K562 (cell line): ENCODE measurements around the gene ZCCHC3. TPM values are rescaled to one million over a fixed set of nuclear protein-coding genes. Genes with fewer than 3 reads are reported as not detected.
A peak's percentile ranks its signal among the peaks of the same experiment; 100 is the strongest.

Experiments used
- ADNP ChIP-seq: fragments of 200-800 bp; sonication (Bioruptor generic); IDR thresholded peaks from 2 replicates; pipeline ENCODE4 v1.6.1; 2016; ENCODE audit warnings: missing genetic modification characterization, missing compliant biosample characterization
- BCOR ChIP-seq: fragments of 450-650 bp; IDR thresholded peaks from 2 replicates; pipeline ENCODE4 v1.6.1; 2016
- HNRNPL ChIP-seq: fragments of 200-400 bp; formaldehyde crosslinking; IDR thresholded peaks from 2 replicates; pipeline ENCODE4 v1.6.1; 2017; ENCODE audit warnings: low read depth, mild to moderate bottlenecking, low read length
- RCOR1 ChIP-seq, 2 experiments: IDR thresholded peaks; 2 replicates each; pipeline ENCODE4 v1.6.1; 2012; ENCODE audit warnings: low read depth in 2 of 2, low read length in 2 of 2, borderline replicate concordance in 1 of 2, improper control_type of control experiment in 1 of 2
- SMARCE1 ChIP-seq: fragments of 450-650 bp; IDR thresholded peaks from 2 replicates; pipeline ENCODE4 v1.7.1; 2016; ENCODE audit warnings: mild to moderate bottlenecking
- SP2 ChIP-seq: IDR thresholded peaks from 2 replicates; pipeline ENCODE4 v1.6.1; 2011; ENCODE audit warnings: mild to moderate bottlenecking, low read depth, low read length, moderate library complexity; ENCODE audit not compliant: poor library complexity, severe bottlenecking; ENCODE audit errors: extremely low read depth
- TEAD1 ChIP-seq, 2 experiments: fragments of 450-650 bp in 1 of 2; sonication (generic) in 1 of 2; formaldehyde crosslinking; IDR thresholded peaks; 2 replicates each; pipeline versions ENCODE4 v1.4.0 to v1.8.0; 2020 to 2022; ENCODE audit warnings: mild to moderate bottlenecking in 2 of 2, missing genetic modification reagents in 1 of 2
- ZBTB17 ChIP-seq: fragments of 450-650 bp; formaldehyde crosslinking; IDR thresholded peaks from 2 replicates; pipeline ENCODE4 v1.4.0; 2020; ENCODE audit warnings: mild to moderate bottlenecking
- ZNF12 ChIP-seq: sonication (generic); formaldehyde crosslinking; IDR thresholded peaks from 2 replicates; pipeline ENCODE4 v1.4.0; 2020; ENCODE audit warnings: mild to moderate bottlenecking, missing genetic modification reagents
- ZNF165 ChIP-seq: fragments of 250-450 bp; sonication (Bioruptor Pico); IDR thresholded peaks from 2 replicates; pipeline ENCODE4 v1.4.0; 2020; ENCODE audit warnings: borderline replicate concordance
- ZNF583 ChIP-seq: fragments of 250-450 bp; sonication (Bioruptor Pico); IDR thresholded peaks from 2 replicates; pipeline ENCODE4 v1.4.0; 2020
- ZSCAN29 ChIP-seq: fragments of 450-650 bp; IDR thresholded peaks from 2 replicates; pipeline ENCODE4 v1.6.1; 2017
- polyA plus RNA-seq, 8 experiments: library from polyadenylated mRNA; depleted of rRNA in 4 of 8; stranded (reverse) in 5 of 8; unstranded in 3 of 8; fragments of >200 nt; fragmentation: Nextera tagmentation in 2 of 8; fragmentation: Illumina TruSeq in 1 of 8; extraction: Ambion mirVana in 2 of 8; extraction: Trizol in 1 of 8; gene quantifications; 2 replicates each; pipeline versions ENCODE4 v1.2.1 to v1.2.3, GENCODE V29; 2011 to 2014; ENCODE audit warnings: inconsistent platforms in 1 of 8, missing spikeins in 1 of 8
- total RNA-seq, 7 experiments: library from RNA; depleted of rRNA in 6 of 7; stranded (reverse); fragments of >200 nt in 6 of 7; fragmentation: Illumina TruSeq in 2 of 7; extraction: Trizol in 2 of 7; gene quantifications; 2 replicates each; pipeline versions ENCODE4 v1.2.1 to v1.2.3, GENCODE V29; 2011 to 2021; ENCODE audit warnings: low replicate concordance in 1 of 7
- TF ChIP-seq, protein P1 (sequence below), 2 experiments: IDR thresholded peaks; 2 replicates each; pipeline ENCODE4 v1.6.1; 2011; ENCODE audit warnings: borderline replicate concordance in 1 of 2, control low read depth in 1 of 2, low read depth in 1 of 2, low read length in 1 of 2, mild to moderate bottlenecking in 1 of 2, mixed read lengths in 1 of 2, moderate library complexity in 1 of 2; ENCODE audit not compliant: insufficient read depth in 1 of 2, insufficient read length in 1 of 2, poor library complexity in 1 of 2, severe bottlenecking in 1 of 2; ENCODE audit errors: extremely low read depth in 1 of 2
- TF ChIP-seq, protein P2 (sequence below): fragments of 250-450 bp; sonication (Bioruptor Pico); IDR thresholded peaks from 2 replicates; pipeline ENCODE4 v1.5.0; 2021
- TF ChIP-seq, protein P3 (sequence below): fragments of 250-450 bp; sonication (Bioruptor Pico); IDR thresholded peaks from 2 replicates; pipeline ENCODE4 v1.5.0; 2022; ENCODE audit warnings: mild to moderate bottlenecking
- TF ChIP-seq, protein P4 (sequence below): fragments of 250-450 bp; sonication (Bioruptor Pico); IDR thresholded peaks from 2 replicates; pipeline ENCODE4 v1.5.0; 2021; ENCODE audit warnings: mild to moderate bottlenecking, moderate library complexity
- TF ChIP-seq, protein P5 (sequence below): sonication (generic); formaldehyde crosslinking; IDR thresholded peaks from 2 replicates; pipeline ENCODE4 v1.5.0; 2020; ENCODE audit warnings: missing genetic modification reagents

Gene ZCCHC3
- total and polyA plus RNA-seq, 9 of the 15 experiments (the other 6 are each of a cell fraction or from before 2014, with no cell fraction given): 2.8 to 23.3 (median 16.5) TPM

DNA sequence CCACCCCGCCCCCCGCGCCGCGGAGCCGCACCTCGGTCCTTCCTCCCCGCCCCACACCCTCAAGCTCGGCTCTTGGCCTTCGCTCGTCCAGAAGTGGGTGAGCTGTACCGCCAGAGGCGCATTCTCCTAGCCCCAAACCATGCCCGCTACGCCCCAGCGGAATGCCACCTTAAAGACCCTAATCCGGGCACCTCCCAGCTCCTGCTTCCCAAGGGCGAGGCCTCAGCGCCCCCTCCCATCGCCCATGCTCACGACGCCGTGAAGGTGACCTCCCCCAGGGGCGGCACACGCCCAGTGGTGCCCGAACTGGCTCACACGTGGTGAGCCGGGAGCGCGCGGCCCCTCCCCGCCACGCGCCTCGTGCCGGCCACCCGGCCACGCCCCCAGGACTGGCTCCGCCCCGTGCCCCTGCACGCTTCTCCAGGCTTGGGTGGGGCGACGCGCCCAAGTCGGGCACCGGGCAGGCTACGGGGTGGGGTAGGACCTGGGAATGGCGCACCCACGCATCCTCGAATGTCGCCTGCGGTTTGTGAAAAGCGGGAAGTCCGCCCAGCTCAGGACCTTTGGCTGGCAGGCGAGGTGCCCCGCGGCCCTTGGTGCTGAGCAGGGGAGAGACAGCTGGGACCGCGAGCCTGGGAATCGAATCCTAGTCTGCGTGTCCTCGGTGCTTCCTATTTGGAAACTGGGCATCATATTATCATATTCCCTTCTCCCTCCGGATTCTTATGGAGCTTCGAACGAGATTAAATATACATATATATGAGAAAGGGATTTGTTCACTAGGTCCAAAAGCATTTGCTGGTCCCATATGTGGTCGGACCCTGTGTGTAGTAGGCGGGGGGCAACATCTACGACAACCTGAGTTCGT, 27.0 kb downstream of the ZCCHC3 start (continued):
- TF ChIP-seq HNRNPL (peak; percentile 97), ZSCAN29 (peak; percentile 25; the same call in 1 of the 2 replicates), ZNF165 (CRISPR knock-in tag) (no peak), SMARCE1 (no peak), BCOR (no peak), ZNF12 (CRISPR knock-in tag) (no peak), ZBTB17 (CRISPR knock-in tag) (no peak), RCOR1 (IDR thresholded peaks at IDR 0.05; ENCODE audit: borderline replicate concordance in 1 of 2, low read depth in 2 of 2, low read length in 2 of 2) (no peak), ZNF583 (CRISPR knock-in tag) (no peak), SP2 (no peak), ADNP (tag) (no peak), TEAD1 (CRISPR knock-in tag; IDR thresholded peaks at IDR 0.05) (peak in 1 of 2 experiments; percentile 84; a peak in 1 of 4 replicates)
- TF ChIP-seq, protein P1, sequence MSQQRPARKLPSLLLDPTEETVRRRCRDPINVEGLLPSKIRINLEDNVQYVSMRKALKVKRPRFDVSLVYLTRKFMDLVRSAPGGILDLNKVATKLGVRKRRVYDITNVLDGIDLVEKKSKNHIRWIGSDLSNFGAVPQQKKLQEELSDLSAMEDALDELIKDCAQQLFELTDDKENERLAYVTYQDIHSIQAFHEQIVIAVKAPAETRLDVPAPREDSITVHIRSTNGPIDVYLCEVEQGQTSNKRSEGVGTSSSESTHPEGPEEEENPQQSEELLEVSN (IDR thresholded peaks at IDR 0.05; ENCODE audit: borderline replicate concordance in 1 of 2, extremely low read depth in 1 of 2, insufficient read depth in 1 of 2, insufficient read length in 1 of 2, low read depth in 1 of 2, low read length in 1 of 2, poor library complexity in 1 of 2, severe bottlenecking in 1 of 2): peak; percentile 87 to 94
- TF ChIP-seq, protein P2, sequence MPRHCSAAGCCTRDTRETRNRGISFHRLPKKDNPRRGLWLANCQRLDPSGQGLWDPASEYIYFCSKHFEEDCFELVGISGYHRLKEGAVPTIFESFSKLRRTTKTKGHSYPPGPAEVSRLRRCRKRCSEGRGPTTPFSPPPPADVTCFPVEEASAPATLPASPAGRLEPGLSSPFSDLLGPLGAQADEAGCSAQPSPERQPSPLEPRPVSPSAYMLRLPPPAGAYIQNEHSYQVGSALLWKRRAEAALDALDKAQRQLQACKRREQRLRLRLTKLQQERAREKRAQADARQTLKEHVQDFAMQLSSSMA (CRISPR knock-in tag): no peak
- TF ChIP-seq, protein P3, sequence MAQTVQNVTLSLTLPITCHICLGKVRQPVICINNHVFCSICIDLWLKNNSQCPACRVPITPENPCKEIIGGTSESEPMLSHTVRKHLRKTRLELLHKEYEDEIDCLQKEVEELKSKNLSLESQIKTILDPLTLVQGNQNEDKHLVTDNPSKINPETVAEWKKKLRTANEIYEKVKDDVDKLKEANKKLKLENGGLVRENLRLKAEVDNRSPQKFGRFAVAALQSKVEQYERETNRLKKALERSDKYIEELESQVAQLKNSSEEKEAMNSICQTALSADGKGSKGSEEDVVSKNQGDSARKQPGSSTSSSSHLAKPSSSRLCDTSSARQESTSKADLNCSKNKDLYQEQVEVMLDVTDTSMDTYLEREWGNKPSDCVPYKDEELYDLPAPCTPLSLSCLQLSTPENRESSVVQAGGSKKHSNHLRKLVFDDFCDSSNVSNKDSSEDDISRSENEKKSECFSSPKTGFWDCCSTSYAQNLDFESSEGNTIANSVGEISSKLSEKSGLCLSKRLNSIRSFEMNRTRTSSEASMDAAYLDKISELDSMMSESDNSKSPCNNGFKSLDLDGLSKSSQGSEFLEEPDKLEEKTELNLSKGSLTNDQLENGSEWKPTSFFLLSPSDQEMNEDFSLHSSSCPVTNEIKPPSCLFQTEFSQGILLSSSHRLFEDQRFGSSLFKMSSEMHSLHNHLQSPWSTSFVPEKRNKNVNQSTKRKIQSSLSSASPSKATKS (CRISPR knock-in tag): no peak
- TF ChIP-seq, protein P4, sequence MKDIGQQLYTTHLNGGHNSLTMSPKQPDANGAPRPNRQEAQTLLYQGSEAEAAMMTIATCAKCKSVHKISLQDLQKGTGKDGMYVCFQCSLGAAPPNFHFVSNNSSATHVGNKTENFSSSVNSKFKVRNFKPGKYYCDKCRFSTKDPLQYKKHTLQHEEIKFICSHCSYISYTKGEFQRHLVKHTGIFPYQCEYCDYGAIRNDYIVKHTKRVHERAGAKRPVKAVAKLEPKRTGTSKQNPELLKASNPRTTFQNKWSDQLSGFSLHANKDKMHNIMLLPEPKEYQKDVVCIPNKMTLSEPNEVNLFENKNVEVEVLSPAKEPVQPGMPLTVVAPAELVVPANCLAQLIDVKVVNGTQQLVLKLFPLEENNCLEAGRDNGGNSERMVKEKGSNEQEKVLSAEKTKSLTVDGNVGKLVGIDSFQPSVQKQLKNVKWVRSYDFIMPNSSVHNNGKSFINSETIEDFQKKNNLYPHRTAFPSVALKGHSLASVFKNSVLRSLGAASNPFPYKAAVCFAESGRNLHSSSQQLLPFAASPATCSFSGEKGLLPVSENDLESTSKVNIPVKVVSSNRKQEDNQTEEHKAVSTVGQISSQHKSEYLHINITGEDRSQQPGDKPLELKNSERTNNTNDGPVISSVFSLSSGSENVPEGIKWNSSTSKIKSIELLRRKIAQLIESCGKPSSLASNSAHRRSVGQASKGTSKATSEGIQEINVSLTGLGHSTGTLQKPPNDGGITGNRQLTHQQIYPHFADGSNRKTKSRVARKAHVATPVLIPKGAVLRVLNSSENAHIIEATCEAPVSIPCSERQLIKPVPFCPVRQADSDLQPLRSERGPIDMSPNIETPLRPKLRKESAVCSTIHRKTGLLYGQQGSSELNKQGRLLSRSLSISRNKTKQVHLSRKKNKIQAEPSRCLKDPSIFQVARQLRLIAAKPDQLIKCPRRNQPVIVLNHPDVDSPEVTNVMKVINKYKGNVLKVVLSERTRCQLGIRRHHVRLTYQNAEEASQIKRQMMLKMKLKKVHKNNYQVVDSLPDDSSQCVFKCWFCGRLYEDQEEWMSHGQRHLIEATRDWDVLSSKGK (CRISPR knock-in tag): no peak
- TF ChIP-seq, protein P5, sequence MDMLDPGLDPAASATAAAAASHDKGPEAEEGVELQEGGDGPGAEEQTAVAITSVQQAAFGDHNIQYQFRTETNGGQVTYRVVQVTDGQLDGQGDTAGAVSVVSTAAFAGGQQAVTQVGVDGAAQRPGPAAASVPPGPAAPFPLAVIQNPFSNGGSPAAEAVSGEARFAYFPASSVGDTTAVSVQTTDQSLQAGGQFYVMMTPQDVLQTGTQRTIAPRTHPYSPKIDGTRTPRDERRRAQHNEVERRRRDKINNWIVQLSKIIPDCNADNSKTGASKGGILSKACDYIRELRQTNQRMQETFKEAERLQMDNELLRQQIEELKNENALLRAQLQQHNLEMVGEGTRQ (CRISPR knock-in tag): peak; percentile 48; the same call in 1 of the 2 replicates
